ENCODE measurements around the gene ELAVL3. TPM values are rescaled to one million over a fixed set of nuclear protein-coding genes. Genes with fewer than 3 reads are reported as not detected.
A peak's percentile ranks its signal among the peaks of the same experiment; 100 is the strongest.

The ELAVL3 gene
- total RNA-seq, 1 experiment from 2014 or later = 1.2 TPM

DNA sequence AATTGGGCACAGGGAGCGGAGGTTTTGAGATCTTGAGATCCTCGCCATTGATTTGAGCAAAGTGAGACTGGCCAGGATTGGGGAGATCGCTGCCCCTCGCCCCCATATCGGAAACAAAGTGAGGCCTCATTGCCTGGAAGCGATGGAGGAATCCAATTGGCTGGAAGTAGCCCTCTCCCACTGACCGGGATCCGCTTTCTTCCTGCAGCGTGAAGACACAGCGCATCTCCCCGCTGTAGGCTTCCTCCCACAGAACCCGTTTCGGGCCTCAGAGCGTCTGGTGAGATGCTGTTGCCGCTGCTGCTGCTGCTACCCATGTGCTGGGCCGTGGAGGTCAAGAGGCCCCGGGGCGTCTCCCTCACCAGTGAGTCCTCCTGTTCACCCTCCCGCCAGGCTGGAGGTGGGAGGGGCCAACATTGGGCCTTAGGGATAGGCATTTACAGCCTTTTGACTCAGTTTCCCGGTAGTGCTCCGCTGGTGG lies 45.0 kb downstream of the ELAVL3 start:
- no peak overlapping the region for H2BK120ac ChIP-seq (ENCODE audit: low read depth, low read length, poor library complexity, severe bottlenecking)
- peak overlapping the region; percentile 80 for H4K5ac ChIP-seq (ENCODE audit: insufficient read length, low read depth, low read length)
- WGBS (ENCODE audit: extremely low coverage, insufficient read length, low lambda C conversion rate) = no CpG with 5 or more reads among the region's 21 CpGs
- H2BK5ac ChIP-seq (ENCODE audit: insufficient read length, low read length) = peak overlapping the region; percentile 43
- Mint-ChIP-seq H3K4me1 (peaks cover 10 to 17% of the 10 kb centered on the region in 2 experiments), H3K27ac (peak overlapping the region; percentile 98 to 100 (median 100)), H3K27me3 (ENCODE audit: low read depth) (peaks cover 2% of the 10 kb centered on the region; the same call in 1 of the 2 replicates), H3K4me3 (peak overlapping the region; percentile 98 to 100), H3K9me3 (no peaks in the 10 kb centered on the region), H3K36me3 (ENCODE audit: insufficient read depth in 1 of 3, low read depth in 3 of 3) (peaks cover 27 to 46% (median 46%) of the 10 kb centered on the region in 3 experiments)
- H2BK12ac ChIP-seq (ENCODE audit: insufficient read length, low read depth, low read length) = no peak overlapping the region
- DNase-seq = no peak
- H4K20me1 ChIP-seq (ENCODE audit: control insufficient read depth, insufficient read depth, insufficient read length) = no peaks in the 10 kb centered on the region
- no peak overlapping the region for H3K56ac ChIP-seq (ENCODE audit: insufficient read length, low read depth, low read length)
- H4K8ac ChIP-seq (replicated peaks; ENCODE audit: insufficient read length, low read depth, low read length) = no peak overlapping the region
- TF ChIP-seq, protein P1, sequence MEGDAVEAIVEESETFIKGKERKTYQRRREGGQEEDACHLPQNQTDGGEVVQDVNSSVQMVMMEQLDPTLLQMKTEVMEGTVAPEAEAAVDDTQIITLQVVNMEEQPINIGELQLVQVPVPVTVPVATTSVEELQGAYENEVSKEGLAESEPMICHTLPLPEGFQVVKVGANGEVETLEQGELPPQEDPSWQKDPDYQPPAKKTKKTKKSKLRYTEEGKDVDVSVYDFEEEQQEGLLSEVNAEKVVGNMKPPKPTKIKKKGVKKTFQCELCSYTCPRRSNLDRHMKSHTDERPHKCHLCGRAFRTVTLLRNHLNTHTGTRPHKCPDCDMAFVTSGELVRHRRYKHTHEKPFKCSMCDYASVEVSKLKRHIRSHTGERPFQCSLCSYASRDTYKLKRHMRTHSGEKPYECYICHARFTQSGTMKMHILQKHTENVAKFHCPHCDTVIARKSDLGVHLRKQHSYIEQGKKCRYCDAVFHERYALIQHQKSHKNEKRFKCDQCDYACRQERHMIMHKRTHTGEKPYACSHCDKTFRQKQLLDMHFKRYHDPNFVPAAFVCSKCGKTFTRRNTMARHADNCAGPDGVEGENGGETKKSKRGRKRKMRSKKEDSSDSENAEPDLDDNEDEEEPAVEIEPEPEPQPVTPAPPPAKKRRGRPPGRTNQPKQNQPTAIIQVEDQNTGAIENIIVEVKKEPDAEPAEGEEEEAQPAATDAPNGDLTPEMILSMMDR (conservative IDR thresholded peaks at IDR 0.05) = no peak
- H2AK5ac ChIP-seq (ENCODE audit: insufficient read length, low read length) = no peak overlapping the region
- peaks cover 3% of the 10 kb centered on the region; the same call in 1 of the 2 replicates for H3K4me1 ChIP-seq (ENCODE audit: insufficient read depth, low read length)
- peaks cover 9% of the 10 kb centered on the region for H3K23me2 ChIP-seq (ENCODE audit: insufficient read length, low read depth, low read length, poor library complexity, severe bottlenecking)
- H3K14ac ChIP-seq (ENCODE audit: insufficient read depth, low read length) = peak overlapping the region; percentile 94
- H3K9ac ChIP-seq (ENCODE audit: extremely low read depth, insufficient read length, low read length) = peak overlapping the region; percentile 96
- no peak overlapping the region for H2BK20ac ChIP-seq (ENCODE audit: low read depth, low read length, poor library complexity, severe bottlenecking)
- H3K18ac ChIP-seq (ENCODE audit: insufficient read length, low read depth, low read length) = peak overlapping the region; percentile 80
- H3K27ac ChIP-seq (ENCODE audit: insufficient read length, low read depth, low read length) = no peak overlapping the region
- no peak overlapping the region for H2AFZ ChIP-seq (ENCODE audit: low read length)
- peak overlapping the region; percentile 94 for H3K4me2 ChIP-seq (ENCODE audit: insufficient read depth, insufficient read length, low read length)
- peaks cover 4% of the 10 kb centered on the region; the same call in 1 of the 2 replicates for H3K79me2 ChIP-seq (ENCODE audit: insufficient read depth, low read length)
- H2BK15ac ChIP-seq (ENCODE audit: low read depth, low read length) = no peak overlapping the region; the same call in 1 of the 2 replicates
- no peaks in the 10 kb centered on the region for H3K9me3 ChIP-seq (ENCODE audit: control insufficient read depth, low read depth, low read length)
- peaks cover 7% of the 10 kb centered on the region for H3K79me1 ChIP-seq (ENCODE audit: insufficient read depth, low read depth, low read length, poor library complexity, severe bottlenecking)
- H3K27me3 ChIP-seq (ENCODE audit: insufficient read depth, low read length) = no peaks in the 10 kb centered on the region
- H3K23ac ChIP-seq (ENCODE audit: insufficient read length, low read depth, low read length) = no peak overlapping the region
- peak overlapping the region; percentile 68 for H3T11ph ChIP-seq (ENCODE audit: low read length)
- no peak overlapping the region; the same call in 1 of the 2 replicates for H3K4ac ChIP-seq (ENCODE audit: low read depth, low read length)
- no peak overlapping the region for H4K91ac ChIP-seq (ENCODE audit: insufficient read length, low read depth, low read length)
